Osteoblast (primary cell): ENCODE results near the gene AKR1B15. TPM values are rescaled to one million over a fixed set of nuclear protein-coding genes. Genes with fewer than 3 reads are reported as not detected.
A peak's percentile ranks its signal among the peaks of the same experiment; 100 is the strongest.
"Not testable (repeated sequence)": the region's sequence is repeated elsewhere in the genome, so short reads cannot be mapped to it uniquely, and the experiment has no call there.

Experiments used
- DNase-seq: peaks from one replicate; pipeline ENCODE4 v3.0.0; 2011; ENCODE audit warnings: low spot score, mixed read lengths; ENCODE audit not compliant: insufficient read length; ENCODE audit errors: missing footprints
- H2AFZ ChIP-seq: 2 replicates; pipeline ENCODE4 v1.6.0; 2011; ENCODE audit warnings: mild to moderate bottlenecking, low read length
- H3K27ac ChIP-seq: 2 replicates; pipeline ENCODE4 v1.5.1; 2011; ENCODE audit warnings: mild to moderate bottlenecking, low read depth, low read length, moderate library complexity
- H3K27me3 ChIP-seq: 2 replicates; pipeline ENCODE4 v1.6.0; 2012; ENCODE audit warnings: mild to moderate bottlenecking, control low read depth, inconsistent platforms, low read length, moderate library complexity; ENCODE audit not compliant: insufficient read depth
- H3K36me3 ChIP-seq: 2 replicates; pipeline ENCODE4 v1.5.1; 2011; ENCODE audit warnings: mild to moderate bottlenecking, low read length, control low read depth, moderate library complexity; ENCODE audit not compliant: insufficient read depth
- H3K4me1 ChIP-seq: 2 replicates; pipeline ENCODE4 v1.5.1; 2011; ENCODE audit warnings: mild to moderate bottlenecking, low read length, control low read depth, moderate library complexity; ENCODE audit not compliant: insufficient read depth
- H3K4me2 ChIP-seq: 2 replicates; pipeline ENCODE4 v1.6.0; 2011; ENCODE audit warnings: mild to moderate bottlenecking, low read length; ENCODE audit not compliant: insufficient read depth
- H3K4me3 ChIP-seq: fragments of 200-600 bp; sonication (generic); 3 replicates; pipeline ENCODE4 v1.5.1; 2012; ENCODE audit warnings: mild to moderate bottlenecking, low read length, inconsistent platforms; ENCODE audit not compliant: insufficient read depth
- H3K79me2 ChIP-seq: 2 replicates; pipeline ENCODE4 v1.6.0; 2012; ENCODE audit warnings: mild to moderate bottlenecking, low read length, control low read depth, inconsistent platforms; ENCODE audit not compliant: insufficient read depth
- H3K9me3 ChIP-seq: 2 replicates; pipeline ENCODE4 v1.5.1; 2011; ENCODE audit warnings: low read depth, low read length, control low read depth
- H4K20me1 ChIP-seq: 2 replicates; pipeline ENCODE4 v1.6.0; 2012; ENCODE audit warnings: mild to moderate bottlenecking, low read length, control low read depth; ENCODE audit not compliant: insufficient read depth
- total RNA-seq: library from RNA; depleted of rRNA; stranded (reverse); fragments of >200 nt; gene quantifications from 2 replicates; pipeline ENCODE4 v1.2.3, GENCODE V29; 2012
- TF ChIP-seq, protein P1 (sequence below): IDR thresholded peaks from 2 replicates; pipeline ENCODE4 v1.5.1; 2011; ENCODE audit warnings: mild to moderate bottlenecking, low read depth, low read length, moderate library complexity; ENCODE audit errors: extremely low read depth

AKR1B15 gene
- total RNA-seq, 1 donor: 0.36 TPM

DNA sequence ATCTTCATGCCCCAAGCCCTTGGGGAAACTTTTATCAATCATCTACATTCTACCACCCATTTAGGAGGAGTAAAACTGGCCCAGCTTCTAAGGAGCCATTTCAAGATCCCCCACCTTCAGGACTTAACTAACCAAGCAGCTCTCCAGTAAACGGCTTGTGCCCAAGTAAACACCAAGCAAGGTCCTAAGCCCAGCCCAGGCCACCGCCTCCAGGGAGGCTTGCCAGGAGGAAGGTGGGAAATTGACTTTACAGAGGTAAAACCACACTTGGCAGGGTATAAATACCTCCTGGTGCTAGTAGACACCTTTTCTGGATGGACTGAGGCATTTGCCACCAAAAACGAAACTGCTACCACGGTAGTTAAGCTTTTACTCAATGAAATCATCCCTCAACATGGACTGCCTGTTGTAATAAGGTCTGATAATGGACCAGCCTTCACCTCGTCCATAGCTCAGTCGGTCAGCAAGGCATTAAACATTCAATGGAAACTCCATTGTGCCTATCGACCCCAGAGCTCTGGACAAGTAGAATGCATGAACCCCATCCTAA is 5.6 kb downstream of the AKR1B15 start:
- H3K79me2 ChIP-seq: no peaks in the 10 kb centered on the region
- H3K27me3 ChIP-seq: peaks cover 10% of the 10 kb centered on the region
- H4K20me1 ChIP-seq: no peaks in the 10 kb centered on the region
- no peak overlapping the region for H3K4me2 ChIP-seq
- no peak overlapping the region for H2AFZ ChIP-seq
- no peaks in the 10 kb centered on the region for H3K9me3 ChIP-seq
- no peak overlapping the region for H3K27ac ChIP-seq
- TF ChIP-seq, protein P1, sequence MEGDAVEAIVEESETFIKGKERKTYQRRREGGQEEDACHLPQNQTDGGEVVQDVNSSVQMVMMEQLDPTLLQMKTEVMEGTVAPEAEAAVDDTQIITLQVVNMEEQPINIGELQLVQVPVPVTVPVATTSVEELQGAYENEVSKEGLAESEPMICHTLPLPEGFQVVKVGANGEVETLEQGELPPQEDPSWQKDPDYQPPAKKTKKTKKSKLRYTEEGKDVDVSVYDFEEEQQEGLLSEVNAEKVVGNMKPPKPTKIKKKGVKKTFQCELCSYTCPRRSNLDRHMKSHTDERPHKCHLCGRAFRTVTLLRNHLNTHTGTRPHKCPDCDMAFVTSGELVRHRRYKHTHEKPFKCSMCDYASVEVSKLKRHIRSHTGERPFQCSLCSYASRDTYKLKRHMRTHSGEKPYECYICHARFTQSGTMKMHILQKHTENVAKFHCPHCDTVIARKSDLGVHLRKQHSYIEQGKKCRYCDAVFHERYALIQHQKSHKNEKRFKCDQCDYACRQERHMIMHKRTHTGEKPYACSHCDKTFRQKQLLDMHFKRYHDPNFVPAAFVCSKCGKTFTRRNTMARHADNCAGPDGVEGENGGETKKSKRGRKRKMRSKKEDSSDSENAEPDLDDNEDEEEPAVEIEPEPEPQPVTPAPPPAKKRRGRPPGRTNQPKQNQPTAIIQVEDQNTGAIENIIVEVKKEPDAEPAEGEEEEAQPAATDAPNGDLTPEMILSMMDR: no peak
- H3K36me3 ChIP-seq: no peaks in the 10 kb centered on the region
- H3K4me1 ChIP-seq: no peaks in the 10 kb centered on the region
- no peak for DNase-seq
- no peak overlapping the region for H3K4me3 ChIP-seq

DNA sequence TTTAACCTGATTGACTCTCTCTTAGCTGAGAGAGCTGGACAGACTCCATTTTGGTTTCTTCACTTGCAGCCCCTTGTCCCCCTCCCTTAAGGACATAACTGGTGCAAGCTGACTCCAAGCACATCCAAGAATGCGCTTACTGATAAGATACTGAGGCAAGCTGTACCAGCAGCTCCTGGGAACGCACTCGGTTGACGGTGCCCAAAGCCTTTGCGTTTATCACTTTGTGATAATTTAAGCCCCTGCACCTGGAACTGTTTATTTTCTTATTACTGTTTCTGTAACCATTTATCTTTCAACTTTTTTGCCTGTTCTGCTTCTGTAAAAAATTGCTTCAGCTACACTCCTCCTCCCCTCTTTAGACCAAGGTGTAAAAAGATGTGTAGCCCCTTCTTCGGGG is 8.5 kb downstream of the AKR1B15 start:
- H3K27me3 ChIP-seq: no peaks in the 10 kb centered on the region
- TF ChIP-seq, protein P1: no peak
- H4K20me1 ChIP-seq: no peaks in the 10 kb centered on the region
- no peaks in the 10 kb centered on the region for H3K36me3 ChIP-seq
- no peak for DNase-seq
- H2AFZ ChIP-seq: no peak overlapping the region
- no peak overlapping the region for H3K27ac ChIP-seq
- no peaks in the 10 kb centered on the region for H3K9me3 ChIP-seq
- no peaks in the 10 kb centered on the region for H3K4me1 ChIP-seq
- H3K4me3 ChIP-seq: no peak overlapping the region
- no peaks in the 10 kb centered on the region for H3K79me2 ChIP-seq
- H3K4me2 ChIP-seq: no peak overlapping the region

DNA sequence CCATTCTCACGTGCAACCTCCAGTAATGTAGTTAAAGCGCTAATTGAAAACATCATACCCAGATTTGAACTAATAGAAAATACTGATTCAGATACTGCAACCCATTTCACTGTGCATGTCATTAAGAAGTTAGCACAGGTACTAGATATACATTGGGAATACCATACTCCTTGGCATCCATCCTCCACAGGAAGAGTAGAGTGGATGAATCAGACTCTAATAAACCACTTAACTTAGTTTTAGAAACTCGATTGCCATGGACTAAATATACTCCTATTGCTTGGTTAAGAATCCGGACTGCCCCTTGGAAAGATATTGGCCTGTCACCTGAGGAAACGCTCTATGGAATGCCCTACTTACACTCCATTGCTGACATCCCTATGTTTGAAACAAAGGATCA is 9.5 kb downstream of the AKR1B15 start:
- Histone ChIP-seq H3K36me3 (no peaks in the 10 kb centered on the region), H3K79me2 (no peaks in the 10 kb centered on the region), H3K4me2 (no peak overlapping the region), H4K20me1 (no peaks in the 10 kb centered on the region), H3K9me3 (no peaks in the 10 kb centered on the region), H3K27me3 (no peaks in the 10 kb centered on the region), H3K4me1 (peaks cover 10% of the 10 kb centered on the region), H3K27ac (no peak overlapping the region), H2AFZ (no peak overlapping the region), H3K4me3 (no peak overlapping the region)
- no peak for DNase-seq
- TF ChIP-seq, protein P1: no peak

DNA sequence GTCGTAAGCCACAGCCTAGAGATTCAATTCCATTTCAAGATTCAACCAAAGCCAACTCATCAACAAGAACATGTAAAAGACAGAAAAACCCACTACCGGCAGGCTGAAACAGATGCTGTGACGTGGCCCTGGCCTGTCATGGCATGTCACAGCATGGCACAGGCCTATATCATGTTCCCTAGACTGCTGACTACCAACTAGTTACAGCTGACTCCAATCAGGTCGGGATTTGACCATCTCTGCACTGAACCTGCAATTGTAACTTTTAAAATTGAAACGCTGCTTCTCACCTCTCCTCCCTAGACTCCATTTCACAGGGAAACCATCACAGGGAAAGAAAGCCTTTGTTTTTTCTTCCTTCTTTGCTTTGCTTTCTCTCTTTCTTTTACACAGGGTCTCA is 12.7 kb downstream of the AKR1B15 start:
- H3K4me3 ChIP-seq, H3K9me3 ChIP-seq, H3K27me3 ChIP-seq, H4K20me1 ChIP-seq, DNase-seq, H3K36me3 ChIP-seq, H3K27ac ChIP-seq, H3K79me2 ChIP-seq: not testable (repeated sequence)
- peak overlapping the region; percentile 66 for H2AFZ ChIP-seq
- peaks cover 15% of the 10 kb centered on the region for H3K4me1 ChIP-seq
- peak overlapping the region; percentile 10 for H3K4me2 ChIP-seq
